Measurements from ENCODE around the gene CNOT3.

CNOT3 gene

GRCh38 chr19:54114340-54115108 is 23.0 kb upstream of the CNOT3 start:
- in situ Hi-C loops (cut with HindIII; ENCODE audit: low pct_ligation_motif_present, low pct_unique_long_range_greater_than_20kb, low sequenced_read_pairs), result no loop called here
- peak; percentile 14 for DNase-seq

- peak; percentile 96 for DNase-seq
- in situ Hi-C loops (cut with HindIII; ENCODE audit: low pct_ligation_motif_present, low pct_unique_long_range_greater_than_20kb, low sequenced_read_pairs), result no loop called here
These were observed 22.2 kb upstream of the CNOT3 start, which contains the start of the genes PRPF31 and TFPT for GRCh38 chr19:54115109-54116063. TSS of gene PRPF31 (plus strand) at chr19:54115754. CDS start at chr19:54118279, 2,525 bp downstream. TSS of gene TFPT (minus strand) at chr19:54115657. CDS start at chr19:54115269, 388 bp downstream.

GRCh38 chr19:54121259-54121658 is 16.3 kb upstream of the CNOT3 start:
- in situ Hi-C loops (cut with HindIII; ENCODE audit: low pct_ligation_motif_present, low pct_unique_long_range_greater_than_20kb, low sequenced_read_pairs), result no loop called here

GRCh38 chr19:54123682-54124081 is 13.9 kb upstream of the CNOT3 start:
- in situ Hi-C loops (cut with HindIII; ENCODE audit: low pct_ligation_motif_present, low pct_unique_long_range_greater_than_20kb, low sequenced_read_pairs), result no loop called here
- no peak for DNase-seq

More at GRCh38 chr19:54121259-54121658, 16.3 kb upstream of the CNOT3 start:
- DNase-seq, result no peak

- in situ Hi-C loops (cut with HindIII; ENCODE audit: low pct_ligation_motif_present, low pct_unique_long_range_greater_than_20kb, low sequenced_read_pairs), result no loop called here
- no peak for DNase-seq
These were observed 13.2 kb upstream of the CNOT3 start for GRCh38 chr19:54124393-54124792.

- DNase-seq, result no peak
- in situ Hi-C loops (cut with HindIII; ENCODE audit: low pct_ligation_motif_present, low pct_unique_long_range_greater_than_20kb, low sequenced_read_pairs), result no loop called here
These were observed 11.8 kb upstream of the CNOT3 start for GRCh38 chr19:54125713-54126112.

GRCh38 chr19:54127688-54128440 is 9.7 kb upstream of the CNOT3 start:
- in situ Hi-C loops (cut with HindIII; ENCODE audit: low pct_ligation_motif_present, low pct_unique_long_range_greater_than_20kb, low sequenced_read_pairs), result no loop called here

GRCh38 chr19:54128441-54128725 is 9.2 kb upstream of the CNOT3 start:
- in situ Hi-C loops (cut with HindIII; ENCODE audit: low pct_ligation_motif_present, low pct_unique_long_range_greater_than_20kb, low sequenced_read_pairs), result no loop called here
- DNase-seq, result no peak

More at GRCh38 chr19:54127688-54128440, 9.7 kb upstream of the CNOT3 start:
- no peak for DNase-seq

- DNase-seq, result no peak
- in situ Hi-C loops (cut with HindIII; ENCODE audit: low pct_ligation_motif_present, low pct_unique_long_range_greater_than_20kb, low sequenced_read_pairs), result no loop called here
These were observed 8.6 kb upstream of the CNOT3 start for GRCh38 chr19:54128796-54129616.

- in situ Hi-C loops (cut with HindIII; ENCODE audit: low pct_ligation_motif_present, low pct_unique_long_range_greater_than_20kb, low sequenced_read_pairs), result no loop called here
- DNase-seq, result no peak
These were observed 8.0 kb upstream of the CNOT3 start for GRCh38 chr19:54129617-54129996.

GRCh38 chr19:54133312-54133956 is 4.1 kb upstream of the CNOT3 start:
- in situ Hi-C loops (cut with HindIII; ENCODE audit: low pct_ligation_motif_present, low pct_unique_long_range_greater_than_20kb, low sequenced_read_pairs), result no loop called here
- DNase-seq, result peak; percentile 62

- DNase-seq, result no peak
- in situ Hi-C loops (cut with HindIII; ENCODE audit: low pct_ligation_motif_present, low pct_unique_long_range_greater_than_20kb, low sequenced_read_pairs), result no loop called here
These were observed 3.5 kb upstream of the CNOT3 start for GRCh38 chr19:54133957-54134590.

- in situ Hi-C loops (cut with HindIII; ENCODE audit: low pct_ligation_motif_present, low pct_unique_long_range_greater_than_20kb, low sequenced_read_pairs), result no loop called here
- DNase-seq, result no peak
These were observed 1.3 kb upstream of the CNOT3 start for GRCh38 chr19:54136086-54136863.

GRCh38 chr19:54136864-54137698 is 481 bp upstream of the CNOT3 start:
- in situ Hi-C loops (cut with HindIII; ENCODE audit: low pct_ligation_motif_present, low pct_unique_long_range_greater_than_20kb, low sequenced_read_pairs), result no loop called here

GRCh38 chr19:54138489-54139256 is 1.1 kb downstream of the CNOT3 start:
- in situ Hi-C loops (cut with HindIII; ENCODE audit: low pct_ligation_motif_present, low pct_unique_long_range_greater_than_20kb, low sequenced_read_pairs), result no loop called here
- no peak for DNase-seq

More at GRCh38 chr19:54136864-54137698, 481 bp upstream of the CNOT3 start:
- peak; percentile 98 for DNase-seq

Measured in ACHN (cell line).